Measurements from ENCODE around the gene OXSR1.

DNA sequence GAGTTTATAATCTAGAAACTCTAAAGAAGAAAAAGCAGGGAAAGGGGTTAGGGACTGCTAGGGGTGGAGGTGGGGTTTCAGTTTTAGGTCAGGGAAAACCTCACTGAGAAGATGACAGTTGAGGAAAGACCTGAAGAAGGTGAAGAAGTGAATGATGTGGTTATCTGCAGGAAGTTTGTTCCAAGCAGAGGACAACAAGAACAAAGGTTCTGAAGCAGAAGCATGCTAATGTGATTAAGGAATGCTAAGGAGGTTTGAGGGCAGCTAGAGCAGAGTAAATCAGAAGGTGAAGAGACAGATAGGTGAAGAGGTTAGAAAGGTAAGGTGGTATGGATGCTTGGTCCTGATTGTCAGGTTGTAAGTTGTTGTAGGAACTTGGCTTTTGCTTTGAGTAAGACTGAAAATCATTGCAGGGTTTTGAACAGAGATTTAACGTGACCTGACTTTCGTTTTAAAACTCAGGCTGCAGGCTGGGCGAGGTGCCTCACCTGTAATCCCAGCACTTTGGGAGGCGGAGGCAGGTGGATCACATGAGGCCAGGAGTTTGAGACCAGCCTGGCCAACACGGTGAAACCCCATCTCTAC, 8.6 kb downstream of the OXSR1 start:
- TF ChIP-seq CTCF (IDR thresholded peaks at IDR 0.05 in 2 of 3, conservative IDR thresholded peaks at IDR 0.05 in 1 of 3; ENCODE audit: borderline replicate concordance in 1 of 3, insufficient read depth in 1 of 3, low read depth in 2 of 3, low read length in 2 of 3): no peak
- no peak for TF ChIP-seq RAD21 (IDR thresholded peaks at IDR 0.05; ENCODE audit: low read depth)
- TF ChIP-seq EZH2 (IDR thresholded peaks at IDR 0.05): no peak
- TF ChIP-seq, protein P1, sequence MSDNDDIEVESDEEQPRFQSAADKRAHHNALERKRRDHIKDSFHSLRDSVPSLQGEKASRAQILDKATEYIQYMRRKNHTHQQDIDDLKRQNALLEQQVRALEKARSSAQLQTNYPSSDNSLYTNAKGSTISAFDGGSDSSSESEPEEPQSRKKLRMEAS (IDR thresholded peaks at IDR 0.05): no peak
- no peak for TF ChIP-seq SP1 (IDR thresholded peaks at IDR 0.05; ENCODE audit: low read depth)
- no peak for TF ChIP-seq JUND (IDR thresholded peaks at IDR 0.05)
- no peak for TF ChIP-seq POLR2A (IDR thresholded peaks at IDR 0.05; ENCODE audit: borderline replicate concordance, extremely low read depth, insufficient read depth, insufficient read length)

Measured in HCT116 (cell line).